Prostate gland (tissue), 2 donors: ENCODE results near the gene CTDNEP1.

Source experiments
- CTCF ChIP-seq, 4 experiments: fragments of 200-600 bp in 2 of 4; fragments of 450-650 bp in 2 of 4; sonication (generic) in 2 of 4; IDR thresholded peaks; 1 replicate in 3 of 4; 2 replicates in 1 of 4; pipeline ENCODE4 v1.5.1; 2016 to 2019; ENCODE audit warnings: antibody characterized with exemption in 4 of 4, mild to moderate bottlenecking in 2 of 4, moderate library complexity in 2 of 4
- POLR2AphosphoS5 ChIP-seq: sonication (generic); formaldehyde crosslinking; IDR thresholded peaks from one replicate; pipeline ENCODE4 v1.6.1; 2017; ENCODE audit warnings: antibody characterized with exemption

GRCh38 chr17:7260151-7260550 is 8.6 kb upstream of the CTDNEP1 start:
- TF ChIP-seq CTCF (IDR thresholded peaks at IDR 0.05) (no peak), POLR2AphosphoS5 (no peak)
